SK-N-MC (cell line): ENCODE data around the gene KCNC2.

Experiments used
- EZH2 ChIP-seq: fragments of 200-600 bp; sonication (generic); IDR thresholded peaks from one replicate; pipeline ENCODE4 v1.6.1; 2017; ENCODE audit warnings: antibody characterized with exemption
- POLR2AphosphoS5 ChIP-seq: IDR thresholded peaks from 2 replicates; pipeline ENCODE4 v1.6.1; 2012; ENCODE audit warnings: mild to moderate bottlenecking, low read depth, low read length, borderline replicate concordance

DNA sequence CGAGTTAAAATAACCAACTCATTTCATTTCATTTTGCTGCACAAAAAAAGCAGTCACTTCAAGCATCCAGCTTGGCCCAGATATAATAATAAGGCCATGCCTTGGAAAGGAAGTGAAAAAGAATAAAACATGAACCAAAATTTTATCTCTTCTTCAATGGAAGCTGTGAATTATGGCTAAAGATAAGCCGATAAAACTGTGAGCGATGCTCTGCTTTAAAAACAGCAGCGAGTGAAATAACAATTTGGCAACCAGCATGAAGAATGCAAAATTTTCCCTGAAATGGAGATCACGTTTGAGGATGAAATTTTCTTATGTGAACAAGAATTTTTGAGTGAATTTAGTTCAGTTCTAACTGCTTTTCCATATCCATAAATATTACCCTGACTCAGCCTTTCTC is 70.4 kb downstream of the KCNC2 start:
- TF ChIP-seq POLR2AphosphoS5 (no peak), EZH2 (no peak)
